Upper lobe of left lung (tissue), 4 donors: Measurements from ENCODE around the gene FBXO45.

ENCODE experiments used
- CTCF ChIP-seq, 6 experiments: fragments of 450-650 bp in 4 of 6; fragments of 200-600 bp in 2 of 6; sonication (generic) in 2 of 6; IDR thresholded peaks; one replicate each; pipeline ENCODE4 v1.5.1; 2016 to 2019; ENCODE audit warnings: antibody characterized with exemption in 6 of 6
- POLR2A ChIP-seq, 4 donors: fragments of 450-650 bp; IDR thresholded peaks; one replicate each; pipeline ENCODE4 v1.5.1; 2016 to 2017; ENCODE audit warnings: antibody characterized with exemption in 4 of 4, mild to moderate bottlenecking in 2 of 4

- no peak for TF ChIP-seq CTCF (IDR thresholded peaks at IDR 0.05)
- no peak for TF ChIP-seq POLR2A (IDR thresholded peaks at IDR 0.05)
Measured at GRCh38 chr3:196555295-196555694, 13.2 kb upstream of the FBXO45 start.
